NOMO-1 treated with dmso at 0.1 percent for 144 hours (cell line): ENCODE results near the gene TANK.
A peak's percentile ranks its signal among the peaks of the same experiment; 100 is the strongest.
"Not testable (repeated sequence)": the region's sequence is repeated elsewhere in the genome, so short reads cannot be mapped to it uniquely, and the experiment has no call there.

ENCODE experiments used
- DNase-seq: peaks from one replicate; lab custom pipeline; 2025; ENCODE audit not compliant: unreplicated experiment; lab: John Stamatoyannopoulos, UW

The TANK gene

GRCh38 chr2:161166538-161167409 is 6.5 kb downstream of the TANK start:
- DNase-seq, result no peak

GRCh38 chr2:161169335-161169734 is 9.1 kb downstream of the TANK start:
- no peak for DNase-seq

- DNase-seq, result no peak
These were observed 10.1 kb downstream of the TANK start for GRCh38 chr2:161170377-161170776.

- DNase-seq, result peak; percentile 51
These were observed 11.0 kb downstream of the TANK start for GRCh38 chr2:161170958-161171932.

- DNase-seq, result no peak
These were observed 12.8 kb downstream of the TANK start for GRCh38 chr2:161172901-161173540.

- DNase-seq, result no peak
These were observed 13.4 kb downstream of the TANK start for GRCh38 chr2:161173541-161174194.

GRCh38 chr2:161177969-161178368 is 17.7 kb downstream of the TANK start:
- no peak for DNase-seq

- no peak for DNase-seq
These were observed 18.5 kb downstream of the TANK start for GRCh38 chr2:161178756-161179155.

GRCh38 chr2:161190050-161190449 is 29.8 kb downstream of the TANK start:
- DNase-seq, result no peak

DNA sequence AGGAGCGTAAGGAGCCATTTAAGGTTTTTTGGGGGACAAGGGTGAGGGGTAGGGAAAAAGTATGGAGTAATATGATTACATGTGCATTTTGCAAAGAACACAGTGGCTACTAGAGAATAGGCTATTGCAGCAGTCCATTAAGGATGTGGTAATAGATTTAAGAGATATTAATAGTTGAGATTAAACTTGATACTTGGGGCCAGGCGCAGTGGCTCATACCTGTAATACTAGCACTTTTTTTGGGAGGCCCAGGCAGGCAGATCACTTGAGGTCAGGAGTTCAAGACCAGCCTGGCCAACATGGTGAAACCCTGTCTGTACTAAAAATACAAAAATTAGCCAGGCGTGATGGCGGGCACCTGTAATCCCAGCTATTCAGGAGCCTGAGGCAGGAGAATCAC is 35.4 kb downstream of the TANK start:
- not testable (repeated sequence) for DNase-seq

- no peak for DNase-seq
These were observed 39.9 kb downstream of the TANK start for GRCh38 chr2:161199912-161200701.

DNA sequence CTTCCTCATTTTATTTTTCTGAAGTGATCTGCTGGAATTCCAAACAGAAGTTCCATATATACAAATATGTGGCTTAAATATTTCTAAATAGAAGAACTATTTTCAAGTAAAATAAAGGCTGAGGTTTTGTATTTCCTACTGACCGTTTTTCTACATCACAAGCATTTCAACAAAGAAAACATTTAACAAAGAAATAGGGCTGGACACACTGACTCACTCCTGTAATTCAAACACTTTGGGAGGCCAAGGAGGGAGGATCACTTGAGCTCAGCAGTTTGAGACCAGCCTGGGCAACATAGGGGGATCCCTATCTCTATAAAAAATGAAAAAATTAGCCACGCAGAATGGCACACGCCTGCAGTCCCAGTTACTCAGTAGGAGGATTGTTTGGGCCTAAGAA is 44.6 kb downstream of the TANK start:
- DNase-seq, result no peak

DNA sequence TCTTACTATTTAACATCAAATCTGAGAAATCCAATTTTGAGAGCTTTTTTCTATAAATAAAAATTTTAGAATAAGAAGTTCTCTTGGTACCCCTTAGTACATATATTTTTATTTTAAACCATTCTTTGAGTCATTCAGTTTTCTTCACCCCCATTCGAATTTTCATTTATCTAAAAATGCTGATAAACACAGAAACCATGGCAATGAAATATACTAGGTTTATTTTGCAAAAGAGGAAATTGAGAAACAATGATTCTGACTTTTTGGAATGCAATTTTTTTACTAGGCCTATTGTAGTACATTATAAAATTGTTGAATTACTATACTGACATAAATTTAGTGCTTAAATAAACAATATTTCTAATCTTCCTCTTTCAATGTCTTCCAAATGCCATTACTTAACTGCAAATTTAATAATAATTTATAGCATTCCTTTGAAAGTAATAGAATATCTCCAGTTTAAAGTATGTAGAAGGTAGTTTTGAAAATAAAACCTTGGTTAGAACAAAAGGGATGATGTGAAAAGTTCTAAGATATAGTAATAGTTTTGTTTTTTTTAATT is 46.3 kb downstream of the TANK start:
- DNase-seq, result no peak

DNA sequence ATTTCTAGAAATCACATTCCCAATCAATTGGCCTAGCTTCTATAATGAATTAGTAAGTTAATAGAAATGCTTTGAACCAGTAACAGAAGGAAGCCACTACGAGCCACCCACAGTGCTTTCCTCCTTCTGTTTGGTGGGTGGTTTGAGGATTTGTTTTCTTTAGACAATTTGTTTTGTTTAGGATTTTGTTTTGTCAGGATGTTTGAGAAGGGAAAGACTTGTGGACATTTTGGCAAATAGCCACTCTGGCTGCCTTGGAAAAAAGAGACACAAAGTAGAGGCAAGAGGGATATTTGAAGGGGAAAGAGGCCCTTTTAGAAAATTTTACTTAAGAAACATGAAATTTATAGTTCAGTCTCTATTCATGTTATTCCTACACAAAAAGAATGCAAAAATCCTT is 47.7 kb downstream of the TANK start:
- no peak for DNase-seq

DNA sequence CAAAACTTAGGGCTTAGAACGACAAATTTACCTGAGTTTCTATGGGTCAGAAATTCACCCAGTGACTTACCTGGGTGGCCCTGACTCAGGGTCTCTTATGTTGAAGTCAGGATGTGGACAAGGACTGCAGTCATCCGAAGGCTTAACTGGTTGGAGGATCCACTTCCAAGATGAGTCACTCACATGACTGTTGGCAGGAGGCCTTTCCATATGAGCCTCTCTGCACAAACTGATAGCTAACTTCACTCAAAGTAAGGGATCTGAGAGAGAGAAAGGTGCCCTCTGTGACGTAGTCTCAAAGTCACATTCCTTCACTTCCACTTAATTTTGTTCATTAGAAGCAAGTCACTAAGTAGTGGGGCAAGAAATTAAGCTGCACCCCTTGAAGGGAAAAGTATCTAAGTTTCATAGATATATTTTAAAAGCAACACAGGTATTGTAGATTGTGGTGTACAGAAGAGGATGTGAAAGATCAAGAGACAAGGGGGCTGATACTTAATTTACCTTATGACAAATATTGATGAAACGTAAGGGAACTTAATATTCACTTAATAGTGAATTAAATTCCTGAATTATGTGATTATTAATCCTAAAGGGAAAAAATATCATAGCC is 48.4 kb downstream of the TANK start:
- no peak for DNase-seq

DNA sequence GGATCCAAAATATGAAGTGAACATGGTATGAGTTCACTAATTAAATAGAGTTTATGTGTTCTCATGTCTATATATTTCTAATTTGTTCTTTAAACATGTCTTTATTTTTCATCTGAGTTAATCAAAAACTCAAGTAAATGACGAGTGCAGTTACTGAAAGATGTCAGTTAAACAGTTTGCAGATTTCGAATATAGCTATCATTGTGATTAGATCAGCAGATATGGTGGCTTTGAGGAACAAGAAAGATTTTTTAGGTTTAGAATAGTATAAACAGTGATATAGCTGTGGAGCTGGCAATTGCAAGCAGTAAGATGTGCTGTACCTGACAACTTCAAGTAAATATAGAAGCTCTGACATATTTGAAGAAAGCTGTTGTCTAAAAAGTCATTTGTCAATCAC is 49.7 kb downstream of the TANK start:
- DNase-seq, result no peak

- DNase-seq, result no peak
These were observed 57.5 kb downstream of the TANK start for GRCh38 chr2:161217597-161218185.

- DNase-seq, result no peak
These were observed 59.0 kb downstream of the TANK start for GRCh38 chr2:161219211-161219610.
